ENCODE measurements around the gene MYOT.

The MYOT gene

GRCh38 chr5:137901011-137901817 lies 33.6 kb downstream of the MYOT start:
- no peak for DNase-seq (ENCODE audit: low read depth in 2 of 2)

GRCh38 chr5:137902408-137903133 lies 34.9 kb downstream of the MYOT start:
- DNase-seq (ENCODE audit: low read depth in 2 of 2), result no peak

- no peak for DNase-seq (ENCODE audit: low read depth in 2 of 2)
Measured at GRCh38 chr5:137914758-137915157, 47.1 kb downstream of the MYOT start.

GRCh38 chr5:137916923-137917322 lies 49.3 kb downstream of the MYOT start:
- DNase-seq (ENCODE audit: low read depth in 2 of 2), result no peak

GRCh38 chr5:137921931-137922330 lies 54.3 kb downstream of the MYOT start:
- no peak for DNase-seq (ENCODE audit: low read depth in 2 of 2)

- no peak for DNase-seq (ENCODE audit: low read depth in 2 of 2)
Measured at GRCh38 chr5:137923856-137924255, 56.2 kb downstream of the MYOT start.

GRCh38 chr5:137932800-137933199 lies 65.1 kb downstream of the MYOT start:
- no peak for DNase-seq (ENCODE audit: low read depth in 2 of 2)

- no peak for DNase-seq (ENCODE audit: low read depth in 2 of 2)
Measured at GRCh38 chr5:137933491-137933911, 65.8 kb downstream of the MYOT start.

- DNase-seq (ENCODE audit: low read depth in 2 of 2), result no peak
Measured at GRCh38 chr5:137935190-137935589, 67.5 kb downstream of the MYOT start.

GRCh38 chr5:137935694-137936093 lies 68.0 kb downstream of the MYOT start:
- DNase-seq (ENCODE audit: low read depth in 2 of 2), result no peak

Data from activated CD4-positive, alpha-beta T cell treated with anti-CD3 and anti-CD28 coated beads for 24 hours (primary cell).